Pons (tissue), 1 donor: ENCODE data around the gene SUSD2.
"Not testable (repeated sequence)": the region's sequence is repeated elsewhere in the genome, so short reads cannot be mapped to it uniquely, and the experiment has no call there.

Source experiments
- DNase-seq: peaks from one replicate; pipeline ENCODE4 v3.0.0-alpha.2; 2016; ENCODE audit warnings: low spot score

The SUSD2 gene

GRCh38 chr22:24181088-24181995 is at the start of gene SUSD2:
SUSD2 (plus strand) TSS chr22:24181487; CDS start chr22:24181520, 33 bp downstream.
- no peak for DNase-seq

DNA sequence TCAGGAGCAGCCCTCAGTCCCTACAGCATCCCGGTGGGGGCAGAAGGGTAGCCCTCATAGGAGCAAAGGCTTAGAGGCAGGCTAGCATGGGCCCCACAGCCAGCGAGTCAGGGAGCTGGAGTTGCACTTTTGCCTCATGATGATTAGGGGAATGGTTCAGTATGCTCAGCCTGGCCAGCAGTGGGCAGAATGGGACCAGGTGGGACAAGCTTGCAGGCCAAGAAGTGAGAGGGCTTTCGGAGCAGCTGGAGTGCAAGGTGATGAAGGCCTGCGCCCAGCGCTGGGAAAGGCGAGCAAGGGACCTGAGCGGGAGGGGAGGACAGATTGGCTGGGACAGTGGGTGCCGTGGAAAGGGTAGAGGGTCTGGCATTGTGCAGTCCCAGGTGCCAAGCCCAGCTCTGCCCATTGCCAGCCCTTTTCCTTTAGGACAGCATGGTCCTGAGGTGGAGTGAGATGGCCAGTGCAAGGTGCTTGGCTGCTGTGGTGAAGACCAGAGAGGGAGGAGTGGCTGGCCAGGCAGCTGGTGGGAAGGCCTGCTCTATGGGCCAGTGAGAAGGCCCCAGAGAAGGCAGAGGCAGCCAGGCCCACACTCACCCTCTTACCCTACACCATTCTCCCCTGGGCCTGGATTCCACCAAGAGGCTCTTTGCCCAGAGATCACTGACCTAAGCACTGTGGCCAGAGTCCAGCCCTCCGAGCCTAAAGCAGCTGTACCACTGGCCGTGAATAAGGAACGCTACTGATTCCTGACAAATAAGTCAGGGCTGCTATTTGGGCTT is 47.9 kb upstream of the SUSD2 start:
- no peak for DNase-seq

DNA sequence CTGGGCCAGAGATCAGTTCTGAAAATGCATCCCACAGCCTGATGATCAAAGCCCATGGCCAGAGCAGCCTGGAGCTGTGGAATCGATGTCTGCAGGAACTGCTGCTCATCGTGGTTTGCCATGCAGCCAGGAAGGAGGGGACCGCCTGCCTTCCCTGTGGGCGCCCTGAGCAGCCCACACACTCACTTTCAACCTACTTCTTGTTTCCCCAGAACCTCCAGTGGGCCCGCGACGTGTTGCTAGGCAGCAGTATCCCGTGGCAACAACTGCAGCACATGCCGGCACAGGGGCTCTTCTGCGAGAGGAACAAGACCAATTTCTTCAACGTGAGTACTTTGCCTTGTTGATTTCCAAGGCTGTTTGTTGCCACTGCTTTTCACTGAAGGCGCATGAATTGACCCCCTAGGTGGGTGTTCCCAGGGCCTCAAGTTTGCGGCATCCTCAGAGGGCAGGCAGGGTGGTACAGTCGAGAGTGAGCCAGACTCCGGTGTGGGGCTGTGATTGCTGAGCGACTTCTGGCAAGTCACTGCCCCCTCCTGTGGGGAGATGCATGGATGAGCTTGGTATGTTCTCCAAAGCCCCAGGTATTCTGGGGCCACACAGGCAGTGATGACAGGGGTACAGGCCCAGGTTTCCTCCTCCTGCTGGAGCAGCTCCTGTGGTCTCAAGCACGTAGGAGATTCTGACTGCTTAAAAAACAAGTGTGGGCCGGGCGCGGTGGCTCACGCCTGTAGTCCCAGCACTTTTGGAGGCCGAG is 47.0 kb upstream of the SUSD2 start:
- DNase-seq: peak; percentile 65

- DNase-seq: not testable (repeated sequence)
Observed at GRCh38 chr22:24136533-24136932, 44.8 kb upstream of the SUSD2 start.

DNA sequence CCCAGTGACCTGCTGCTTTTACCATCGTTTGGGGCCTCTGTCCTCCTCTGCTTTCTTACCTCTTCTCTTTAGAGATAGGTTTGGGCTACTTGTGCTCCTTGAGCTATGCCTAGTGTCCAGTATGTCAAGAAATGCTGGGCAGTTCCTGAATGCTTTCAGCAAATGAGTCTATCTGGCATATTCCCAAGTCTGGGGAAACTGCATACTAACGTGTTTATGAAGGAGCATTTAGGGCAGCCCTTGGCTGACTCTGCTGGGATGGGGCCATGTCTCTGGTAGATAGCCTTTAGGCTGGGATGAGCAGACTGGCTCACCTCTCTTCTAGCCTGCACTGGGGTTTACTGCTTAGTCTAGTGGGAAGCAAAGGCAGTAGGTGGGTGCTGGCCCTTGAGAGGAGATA is 43.7 kb upstream of the SUSD2 start:
- DNase-seq: no peak

- no peak for DNase-seq
Observed at GRCh38 chr22:24138649-24139420, 42.5 kb upstream of the SUSD2 start.

GRCh38 chr22:24140357-24140756 is 40.9 kb upstream of the SUSD2 start:
- DNase-seq: peak; percentile 83

DNA sequence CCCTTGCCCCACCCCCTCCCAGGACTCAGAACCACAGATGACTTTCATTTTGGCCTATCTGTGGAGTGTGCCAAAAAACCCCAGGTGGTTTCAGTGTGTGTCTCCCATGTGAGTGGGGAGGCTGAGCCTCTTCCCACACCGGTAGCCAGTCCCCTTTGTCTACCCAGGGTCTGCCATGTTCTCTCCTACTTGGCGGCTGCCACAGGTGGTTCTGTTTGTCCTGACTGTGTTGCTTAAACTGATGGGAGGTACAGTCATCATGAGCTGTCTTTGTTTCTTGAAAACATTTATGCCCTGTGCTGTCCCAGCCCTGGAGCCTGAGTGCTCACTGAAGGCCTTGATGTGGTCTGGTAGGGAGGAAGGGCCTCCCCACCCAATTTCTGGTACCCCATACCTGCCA is 39.7 kb upstream of the SUSD2 start:
- DNase-seq: no peak

- DNase-seq: no peak
Observed at GRCh38 chr22:24142241-24142640, 39.0 kb upstream of the SUSD2 start.

- no peak for DNase-seq
Observed at GRCh38 chr22:24142831-24143230, 38.5 kb upstream of the SUSD2 start.

DNA sequence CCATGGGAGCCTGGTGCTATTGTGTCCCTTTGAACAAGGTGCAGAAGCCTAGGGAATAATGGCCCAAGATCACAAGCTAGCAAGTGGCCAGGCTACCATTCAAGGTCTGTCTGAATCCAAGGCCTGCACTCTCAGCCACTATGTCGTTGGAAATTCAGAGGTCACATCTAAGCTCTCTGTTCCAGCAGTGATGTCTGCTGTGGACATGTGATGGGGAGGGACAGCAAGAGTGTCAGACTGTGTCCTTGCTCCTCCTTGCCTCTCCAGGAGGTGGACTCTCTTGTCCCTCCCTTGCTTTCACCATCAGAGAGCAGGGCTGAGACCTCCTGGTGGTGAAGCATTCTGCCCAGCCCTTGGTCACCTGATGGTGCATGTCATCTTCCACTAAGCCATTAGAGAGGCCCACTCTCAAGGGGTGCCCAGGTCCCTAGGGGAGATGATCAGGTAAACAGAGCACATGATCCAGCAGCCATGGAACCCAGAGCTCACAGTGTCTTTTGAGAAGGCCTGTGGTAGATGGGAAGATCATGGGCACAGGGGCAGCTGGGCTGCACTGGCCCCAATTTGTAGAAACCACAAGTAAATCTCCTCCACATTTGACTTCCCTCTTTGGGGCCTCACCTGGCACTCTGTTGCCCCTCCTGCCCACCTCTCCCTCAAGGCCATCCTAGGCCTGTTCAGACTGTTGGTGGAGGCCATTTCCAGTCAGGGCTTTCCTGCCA is 37.1 kb upstream of the SUSD2 start:
- no peak for DNase-seq

GRCh38 chr22:24144778-24145085 is 36.6 kb upstream of the SUSD2 start:
- DNase-seq: no peak

GRCh38 chr22:24145446-24146193 is 35.7 kb upstream of the SUSD2 start:
- no peak for DNase-seq

DNA sequence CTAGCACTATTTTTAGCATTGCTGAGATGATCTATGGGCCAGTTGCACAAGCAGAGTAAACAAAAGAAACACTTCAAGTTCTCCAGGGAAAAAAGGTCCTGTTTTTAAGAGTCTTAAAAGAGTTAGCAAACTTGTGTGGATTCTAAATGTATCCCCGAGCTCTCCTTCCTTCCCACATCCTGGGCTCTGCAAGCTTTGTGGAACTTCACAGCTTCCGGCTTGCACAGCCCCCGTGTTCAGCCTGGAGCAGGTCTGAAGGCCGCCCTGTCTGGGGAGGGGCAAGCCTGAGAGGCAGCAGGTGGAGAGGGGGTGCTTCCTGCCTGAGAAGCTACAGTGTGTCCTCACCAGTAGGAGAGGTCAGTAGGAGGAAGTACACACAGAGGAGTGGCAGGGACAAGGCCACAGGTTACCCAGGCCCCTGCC is 35.1 kb upstream of the SUSD2 start:
- peak; percentile 64 for DNase-seq

DNA sequence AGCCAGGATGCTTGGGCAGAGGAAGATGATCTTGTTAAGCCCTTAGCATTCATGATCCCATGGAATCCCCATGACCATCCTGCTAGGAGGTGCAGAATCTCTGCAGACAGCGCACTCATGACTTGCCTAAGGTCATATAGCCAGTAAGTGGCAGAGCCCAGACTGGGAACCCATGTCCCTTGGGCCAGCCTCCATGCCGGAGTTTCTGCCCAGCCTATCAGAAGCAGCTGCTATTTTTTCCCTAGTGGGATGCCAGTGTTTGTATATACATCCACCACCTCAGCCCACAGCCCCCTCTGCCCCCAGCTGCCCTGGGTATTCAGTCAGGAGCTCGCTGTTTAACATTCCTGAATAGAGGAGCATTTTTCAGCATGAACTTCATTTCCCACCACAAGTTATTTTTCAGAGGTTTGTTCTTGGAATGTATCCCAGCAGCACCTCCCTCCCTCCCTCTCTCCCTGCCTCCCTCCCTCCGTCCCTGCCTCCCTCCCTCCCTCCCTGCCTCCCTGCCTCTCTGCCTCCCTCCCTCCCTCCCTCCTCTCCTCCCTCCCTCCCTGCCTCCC is 34.4 kb upstream of the SUSD2 start:
- DNase-seq: no peak

- no peak for DNase-seq
Observed at GRCh38 chr22:24147666-24148065, 33.6 kb upstream of the SUSD2 start.

- DNase-seq: no peak
Observed at GRCh38 chr22:24148266-24149197, 32.8 kb upstream of the SUSD2 start.

DNA sequence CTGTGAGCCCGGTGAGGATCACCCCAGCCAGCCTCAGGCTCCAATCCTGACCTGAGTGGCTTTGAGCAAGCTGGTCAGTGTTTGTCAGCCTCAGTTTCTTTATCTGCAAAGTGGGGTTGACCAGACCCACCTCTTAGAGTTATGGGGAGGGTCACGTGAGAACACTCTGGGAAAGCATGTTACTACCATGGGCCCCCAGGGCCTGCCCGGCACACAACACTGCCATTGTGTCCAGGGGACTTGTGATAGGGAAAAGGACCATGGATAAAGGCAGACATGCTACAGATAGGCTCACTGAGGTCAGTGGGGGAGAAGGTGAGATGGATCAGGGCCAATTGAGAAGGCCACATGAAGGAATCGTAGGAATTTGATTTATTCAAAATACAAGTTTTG is 32.1 kb upstream of the SUSD2 start:
- DNase-seq: no peak

- no peak for DNase-seq
Observed at GRCh38 chr22:24153353-24153752, 27.9 kb upstream of the SUSD2 start.
